ENCODE results near the gene ABCG2. TPM values are rescaled to one million over a fixed set of nuclear protein-coding genes. Genes with fewer than 3 reads are reported as not detected.

ABCG2 gene
- total RNA-seq, 1 experiment from 2014 or later: 3.8 TPM

- Mint-ChIP-seq H3K36me3 (peaks cover 61% of the 10 kb centered on the region), H3K4me3 (no peak overlapping the region), H3K27ac (no peak overlapping the region), H3K9me3 (no peaks in the 10 kb centered on the region), H3K27me3 (ENCODE audit: low read depth) (no peaks in the 10 kb centered on the region), H3K4me1 (no peaks in the 10 kb centered on the region)
- DNase-seq (ENCODE audit: low spot score) (no peak), ATAC-seq (no peak)
- ChIA-PET POLR2A (no interaction called here), CTCF (interaction anchor here (0.8 kb wide), 1 partner anchor 51 kb away, joined by 3 read pairs; no protein-coding TSS in a partner anchor)
- no peak for TF ChIP-seq RELA (CRISPR knock-in tag; IDR thresholded peaks at IDR 0.05; ENCODE audit: borderline replicate concordance)
- TF ChIP-seq TEAD1 (CRISPR knock-in tag; IDR thresholded peaks at IDR 0.05): no peak
- TF ChIP-seq NFATC4 (CRISPR knock-in tag; IDR thresholded peaks at IDR 0.05): no peak
- no peak for TF ChIP-seq ZNF671 (CRISPR knock-in tag; IDR thresholded peaks at IDR 0.05)
- TF ChIP-seq ZSCAN18 (CRISPR knock-in tag; IDR thresholded peaks at IDR 0.05): no peak
- TF ChIP-seq TP53 (CRISPR knock-in tag; IDR thresholded peaks at IDR 0.05): no peak
- no peak for TF ChIP-seq SOX15 (CRISPR knock-in tag; IDR thresholded peaks at IDR 0.05)
- no peak for TF ChIP-seq IRF1 (CRISPR knock-in tag; IDR thresholded peaks at IDR 0.05)
- no peak for TF ChIP-seq ZNF219 (CRISPR knock-in tag; IDR thresholded peaks at IDR 0.05; ENCODE audit: borderline replicate concordance)
- no peak for TF ChIP-seq CREB1 (CRISPR knock-in tag; IDR thresholded peaks at IDR 0.05)
- TF ChIP-seq CBFB (CRISPR knock-in tag; IDR thresholded peaks at IDR 0.05; ENCODE audit: low read depth): no peak
- no peak for TF ChIP-seq NFE2L1 (CRISPR knock-in tag; IDR thresholded peaks at IDR 0.05)
- no peak for TF ChIP-seq ZNF138 (CRISPR knock-in tag; conservative IDR thresholded peaks at IDR 0.05)
- TF ChIP-seq ZNF232 (CRISPR knock-in tag; IDR thresholded peaks at IDR 0.05): no peak
- no peak for TF ChIP-seq ZNF263 (CRISPR knock-in tag; IDR thresholded peaks at IDR 0.05; ENCODE audit: low read depth)
- TF ChIP-seq ZNF425 (CRISPR knock-in tag; conservative IDR thresholded peaks at IDR 0.05): no peak
- TF ChIP-seq ZNF532 (CRISPR knock-in tag; IDR thresholded peaks at IDR 0.05; ENCODE audit: borderline replicate concordance): no peak
- TF ChIP-seq ZNF281 (CRISPR knock-in tag; IDR thresholded peaks at IDR 0.05): no peak
- TF ChIP-seq OVOL2 (CRISPR knock-in tag; IDR thresholded peaks at IDR 0.05; ENCODE audit: borderline replicate concordance): no peak
These were observed 96.1 kb downstream of the ABCG2 start for GRCh38 chr4:88062311-88062710.

Measured in WTC11 (cell line).